B cell (primary cell): ENCODE results near the gene PRKD2. TPM values are rescaled to one million over a fixed set of nuclear protein-coding genes. Genes with fewer than 3 reads are reported as not detected.
A peak's percentile ranks its signal among the peaks of the same experiment; 100 is the strongest.

Experiments
- ATAC-seq: fragments of 200-7000 bp; cut with Tn5 transposase; one replicate; pipeline ENCODE4 v1.10.0; 2021; ENCODE audit warnings: low read depth, mild to moderate bottlenecking, moderate number of reproducible peaks, moderate library complexity
- CTCF ChIA-PET: fragments of 350-600 bp; sonication (Branson Sonifier 250); formaldehyde crosslinking; loops from one replicate; lab custom pipeline; 2021; ENCODE audit warnings: antibody characterized with exemption, inconsistent platforms; lab: Charles Lee
- POLR2A ChIA-PET: fragments of 350-600 bp; sonication (Branson Sonifier 250); formaldehyde crosslinking; loops from one replicate; lab custom pipeline; 2021; ENCODE audit warnings: antibody characterized with exemption; lab: Charles Lee
- DNase-seq: peaks from one replicate; pipeline ENCODE4 v3.0.0; 2013
- H2AFZ ChIP-seq: 2 replicates; pipeline ENCODE4 v1.6.1; 2012; ENCODE audit warnings: mild to moderate bottlenecking, low read depth, low read length; ENCODE audit not compliant: insufficient read depth, poor library complexity, severe bottlenecking
- H3K27ac ChIP-seq, 2 donors: 1 replicate in 1 of 2; 2 replicates in 1 of 2; pipeline ENCODE4 v1.5.1; 2012 to 2013; ENCODE audit warnings: low read length in 2 of 2, mild to moderate bottlenecking in 2 of 2, moderate library complexity in 1 of 2
- H3K27me3 ChIP-seq, 4 experiments: fragments of 200-600 bp in 1 of 4; sonication (generic) in 1 of 4; replicated peaks in 1 of 4; 1 replicate in 2 of 4; 2 replicates in 2 of 4; pipeline versions ENCODE4 v1.6.1 to v1.7.0; 2013 to 2016; ENCODE audit warnings: low read length in 3 of 4, mild to moderate bottlenecking in 2 of 4, mixed read lengths in 1 of 4, moderate library complexity in 1 of 4; ENCODE audit not compliant: insufficient read depth in 4 of 4, control insufficient read depth in 3 of 4; ENCODE audit errors: control extremely low read depth in 1 of 4
- H3K36me3 ChIP-seq, 2 experiments: replicated peaks in 1 of 2; 1 replicate in 1 of 2; 2 replicates in 1 of 2; pipeline versions ENCODE4 v1.6.1 to v1.7.1; 2013; ENCODE audit warnings: low read length in 1 of 2; ENCODE audit not compliant: insufficient read depth in 2 of 2, control insufficient read depth in 1 of 2; ENCODE audit errors: control extremely low read depth in 1 of 2, extremely low read depth in 1 of 2
- H3K4me1 ChIP-seq, 2 donors: fragments of 200-600 bp in 1 of 2; sonication (generic) in 1 of 2; 1 replicate in 1 of 2; 2 replicates in 1 of 2; pipeline versions ENCODE4 v1.5.1 to v1.6.1; 2013 to 2017; ENCODE audit warnings: low read length in 2 of 2; ENCODE audit not compliant: control insufficient read depth in 2 of 2, insufficient read depth in 2 of 2
- H3K4me2 ChIP-seq: replicated peaks from 2 replicates; pipeline ENCODE3; 2012; ENCODE audit warnings: mild to moderate bottlenecking, low read depth, low read length; ENCODE audit not compliant: poor library complexity, severe bottlenecking
- H3K4me3 ChIP-seq, 5 experiments: fragments of 200-600 bp in 1 of 5; sonication (generic) in 1 of 5; 1 replicate in 3 of 5; 2 replicates in 2 of 5; pipeline versions ENCODE4 v1.5.1 to v1.7.0; 2011 to 2016; ENCODE audit warnings: low read length in 4 of 5, mild to moderate bottlenecking in 4 of 5, low read depth in 2 of 5, control low read depth in 1 of 5, moderate library complexity in 1 of 5; ENCODE audit not compliant: insufficient read depth in 1 of 5; ENCODE audit errors: control extremely low read depth in 1 of 5, extremely low read depth in 1 of 5
- H3K79me2 ChIP-seq: fragments of 200-600 bp; sonication (generic); one replicate; pipeline ENCODE4 v1.6.0; 2016; ENCODE audit warnings: low read length; ENCODE audit not compliant: control insufficient read depth, insufficient read depth
- H3K9ac ChIP-seq: fragments of 200-600 bp; sonication (generic); 2 replicates; pipeline ENCODE4 v1.6.1; 2017; ENCODE audit warnings: mild to moderate bottlenecking, low read length, moderate library complexity
- H3K9me3 ChIP-seq, 3 donors: one replicate each; pipeline versions ENCODE4 v1.6.1 to v1.7.1; 2013; ENCODE audit warnings: low read length in 2 of 3; ENCODE audit not compliant: control insufficient read depth in 2 of 3, insufficient read depth in 1 of 3; ENCODE audit errors: control extremely low read depth in 1 of 3
- H4K20me1 ChIP-seq: 2 replicates; pipeline ENCODE4 v1.6.0; 2012; ENCODE audit warnings: mild to moderate bottlenecking, low read length; ENCODE audit not compliant: insufficient read depth, control insufficient read depth, poor library complexity, severe bottlenecking
- H3K27ac Mint-ChIP-seq: one replicate; pipeline ENCODE4 v1.8.0; 2021; ENCODE audit warnings: mixed read lengths
- H3K27me3 Mint-ChIP-seq: one replicate; pipeline ENCODE4 v1.8.0; 2021; ENCODE audit warnings: mixed read lengths
- H3K4me1 Mint-ChIP-seq: one replicate; pipeline ENCODE4 v1.8.0; 2021; ENCODE audit warnings: mixed read lengths
- H3K4me3 Mint-ChIP-seq: one replicate; pipeline ENCODE4 v1.8.0; 2021; ENCODE audit warnings: mixed read lengths
- H3K9me3 Mint-ChIP-seq: one replicate; pipeline ENCODE4 v1.8.0; 2022; ENCODE audit warnings: mixed read lengths; ENCODE audit not compliant: insufficient read depth
- EZH2 ChIP-seq: IDR thresholded peaks from 2 replicates; pipeline ENCODE4 v1.6.1; 2012; ENCODE audit warnings: borderline replicate concordance, low read depth, mild to moderate bottlenecking, moderate library complexity, low read length; ENCODE audit not compliant: insufficient read depth, poor library complexity, severe bottlenecking
- whole genome bisulfite sequencing: methylation state at CpG from one replicate; pipeline ENCODE4 v1.1.5; 2013; ENCODE audit warnings: missing lambda C conversion rate; ENCODE audit not compliant: insufficient coverage; 5-methylcytosine and 5-hydroxymethylcytosine counted together
- intact Hi-C: fragments of 100-400 bp; cut with micrococcal nuclease; formaldehyde crosslinking; loops from one replicate; pipeline ENCODE4 v1.10.0; 2022
- polyA plus RNA-seq: library from polyadenylated mRNA; depleted of rRNA; stranded (reverse); fragments of >200 nt; gene quantifications from 2 replicates; pipeline ENCODE4 v1.2.3, GENCODE V29; 2012
- total RNA-seq, 2 donors: library from RNA; stranded (reverse); fragments of 120-200 nt in 1 of 2; gene quantifications; 1 replicate in 1 of 2; 2 replicates in 1 of 2; pipeline versions ENCODE4 v1.2.3 to v1.2.4, GENCODE V29; 2013 to 2022
- TF ChIP-seq, protein P1 (sequence below): fragments of 200-600 bp; IDR thresholded peaks from one replicate; pipeline ENCODE4 v1.8.0; 2022; ENCODE audit warnings: antibody characterized with exemption, mild to moderate bottlenecking

The PRKD2 gene
- total and polyA plus RNA-seq, 2 donors (not counting 1 experiment from before 2014, with no cell fraction given) = 192 to 208 TPM

GRCh38 chr19:46728693-46729339 lies 11.9 kb upstream of the PRKD2 start:
- Histone ChIP-seq H4K20me1 (peaks cover 62% of the 10 kb centered on the region), H3K9me3 (no peaks in the 10 kb centered on the region), H3K27ac (no peak overlapping the region), H3K4me1 (peaks cover 10 to 11% of the 10 kb centered on the region in 2 donors), H3K4me2 (peak overlapping the region; percentile 56), H2AFZ (no peak overlapping the region), H3K9ac (no peak overlapping the region), H3K4me3 (no peak overlapping the region), H3K27me3 (no peaks in the 10 kb centered on the region), H3K36me3 (peaks cover 1 to 92% of the 10 kb centered on the region in 2 experiments), H3K79me2 (peaks cover 62% of the 10 kb centered on the region)
- DNase-seq (peak; percentile 87), ATAC-seq (peak; percentile 89)
- intact Hi-C loops = loop anchor here (1.0 to 5.0 kb wide), 5 partner anchors 10 to 37 kb away; partner anchors contain the start of genes FKRP and STRN4
- 49% methylated on average over 20 of the region's 20 CpGs for WGBS
- H3K27ac Mint-ChIP-seq = peak overlapping the region; percentile 80
- H3K9me3 Mint-ChIP-seq = no peaks in the 10 kb centered on the region
- H3K27me3 Mint-ChIP-seq = no peaks in the 10 kb centered on the region
- ChIA-PET CTCF (interaction anchor here (0.5 to 14.9 kb wide), 29 partner anchors 8 to 309 kb away, joined by 3 to 353 read pairs (median 5); partner anchors contain the start of genes CALM3, DACT3 and PRKD2), POLR2A (interaction anchor here (0.6 to 4.0 kb wide), 6 partner anchors 10 to 24 kb away, joined by 3 to 18 read pairs (median 5); partner anchors contain the start of gene PRKD2)
- H3K4me1 Mint-ChIP-seq = peaks cover 30% of the 10 kb centered on the region
- TF ChIP-seq, protein P1, sequence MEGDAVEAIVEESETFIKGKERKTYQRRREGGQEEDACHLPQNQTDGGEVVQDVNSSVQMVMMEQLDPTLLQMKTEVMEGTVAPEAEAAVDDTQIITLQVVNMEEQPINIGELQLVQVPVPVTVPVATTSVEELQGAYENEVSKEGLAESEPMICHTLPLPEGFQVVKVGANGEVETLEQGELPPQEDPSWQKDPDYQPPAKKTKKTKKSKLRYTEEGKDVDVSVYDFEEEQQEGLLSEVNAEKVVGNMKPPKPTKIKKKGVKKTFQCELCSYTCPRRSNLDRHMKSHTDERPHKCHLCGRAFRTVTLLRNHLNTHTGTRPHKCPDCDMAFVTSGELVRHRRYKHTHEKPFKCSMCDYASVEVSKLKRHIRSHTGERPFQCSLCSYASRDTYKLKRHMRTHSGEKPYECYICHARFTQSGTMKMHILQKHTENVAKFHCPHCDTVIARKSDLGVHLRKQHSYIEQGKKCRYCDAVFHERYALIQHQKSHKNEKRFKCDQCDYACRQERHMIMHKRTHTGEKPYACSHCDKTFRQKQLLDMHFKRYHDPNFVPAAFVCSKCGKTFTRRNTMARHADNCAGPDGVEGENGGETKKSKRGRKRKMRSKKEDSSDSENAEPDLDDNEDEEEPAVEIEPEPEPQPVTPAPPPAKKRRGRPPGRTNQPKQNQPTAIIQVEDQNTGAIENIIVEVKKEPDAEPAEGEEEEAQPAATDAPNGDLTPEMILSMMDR = peak; percentile 92
- TF ChIP-seq EZH2 = no peak
- no peak overlapping the region for H3K4me3 Mint-ChIP-seq

DNA sequence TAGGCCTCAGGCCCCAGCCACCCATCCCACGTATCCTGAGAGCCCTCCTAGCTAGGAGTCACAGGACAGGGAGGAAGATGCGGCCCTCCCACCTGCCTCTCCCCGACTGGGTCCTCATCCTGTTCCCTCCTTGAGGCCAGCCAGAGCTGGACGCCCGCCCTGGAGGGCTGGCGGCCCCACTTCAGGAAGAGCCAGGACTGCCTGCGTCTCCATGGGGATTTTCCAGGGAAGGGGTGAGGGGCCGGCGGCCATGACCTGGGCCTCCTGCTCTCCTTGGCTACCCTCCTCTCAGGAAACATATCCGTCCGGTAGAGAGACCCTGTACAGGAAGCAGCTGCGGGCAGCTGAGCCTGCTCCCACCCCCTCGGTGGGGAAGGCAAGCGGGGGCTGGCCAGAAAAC lies 11.3 kb upstream of the PRKD2 start:
- H3K36me3 ChIP-seq = peaks cover 0 to 92% of the 10 kb centered on the region in 2 experiments
- intact Hi-C loops = loop anchor here (1.0 to 5.0 kb wide), 5 partner anchors 9 to 36 kb away; partner anchors contain the start of genes FKRP and STRN4
- TF ChIP-seq, protein P1 = no peak
- no peak overlapping the region for H3K4me3 Mint-ChIP-seq
- H3K27me3 ChIP-seq = no peaks in the 10 kb centered on the region
- H3K9me3 ChIP-seq = no peaks in the 10 kb centered on the region
- no peak overlapping the region for H2AFZ ChIP-seq
- H3K4me1 ChIP-seq = peaks cover 15 to 17% of the 10 kb centered on the region in 2 donors
- H3K4me3 ChIP-seq = no peak overlapping the region
- no peak overlapping the region for H3K27ac ChIP-seq
- no peaks in the 10 kb centered on the region for H3K27me3 Mint-ChIP-seq
- peaks cover 35% of the 10 kb centered on the region for H3K4me1 Mint-ChIP-seq
- peak overlapping the region; percentile 56 for H3K4me2 ChIP-seq
- H3K27ac Mint-ChIP-seq = no peak overlapping the region
- H4K20me1 ChIP-seq = peaks cover 56% of the 10 kb centered on the region
- H3K9me3 Mint-ChIP-seq = no peaks in the 10 kb centered on the region
- 56% methylated on average over 14 of the region's 14 CpGs for WGBS
- no peak overlapping the region for H3K9ac ChIP-seq
- peaks cover 63% of the 10 kb centered on the region for H3K79me2 ChIP-seq
- no peak for DNase-seq
- ChIA-PET CTCF (interaction anchor here (0.5 to 14.9 kb wide), 26 partner anchors 9 to 220 kb away, joined by 3 to 353 read pairs (median 5); partner anchors contain the start of genes CALM3, DACT3 and PRKD2), POLR2A (interaction anchor here (0.6 to 4.0 kb wide), 5 partner anchors 9 to 91 kb away, joined by 5 to 18 read pairs (median 11); partner anchors contain the start of gene PRKD2)
- ATAC-seq = no peak
